D721Med (cell line): ENCODE measurements around the gene SIT1.

Experiments
- DNase-seq: peaks from one replicate; pipeline ENCODE4 v3.0.0; 2011; ENCODE audit warnings: low spot score; ENCODE audit not compliant: insufficient read length
- FAIRE-seq: peaks from 2 replicates; lab custom pipeline; 2011; peaks lifted over from hg19 to GRCh38; lab: Jason Lieb, UNC
- CTCF ChIP-seq: IDR thresholded peaks from 2 replicates; pipeline ENCODE4 v1.5.1; 2012; ENCODE audit warnings: mild to moderate bottlenecking, control low read depth; ENCODE audit not compliant: insufficient read depth; ENCODE audit errors: missing control alignments

The SIT1 gene

GRCh38 chr9:35666549-35666948 lies 15.8 kb upstream of the SIT1 start:
- FAIRE-seq (no peak), DNase-seq (no peak)
- TF ChIP-seq CTCF, result no peak

- FAIRE-seq (no peak), DNase-seq (no peak)
- TF ChIP-seq CTCF, result no peak
These were observed 15.3 kb upstream of the SIT1 start for GRCh38 chr9:35666045-35666444.

- no peak for DNase-seq
These were observed 14.7 kb upstream of the SIT1 start for GRCh38 chr9:35665471-35665818.

GRCh38 chr9:35664531-35665470 lies 14.1 kb upstream of the SIT1 start, which contains the start of gene ARHGEF39:
Gene ARHGEF39, minus strand, starts transcription at chr9:35665195. Its CDS starts 26 bp downstream, at chr9:35665169.
- DNase-seq, result peak; percentile 98
- FAIRE-seq, result no peak
- TF ChIP-seq CTCF, result peak; percentile 27

More at GRCh38 chr9:35665471-35665818, 14.7 kb upstream of the SIT1 start:
- FAIRE-seq, result no peak
- no peak for TF ChIP-seq CTCF

GRCh38 chr9:35662437-35662836 lies 11.7 kb upstream of the SIT1 start:
- FAIRE-seq, result no peak
- no peak for DNase-seq
- TF ChIP-seq CTCF, result no peak

- DNase-seq (no peak), FAIRE-seq (no peak)
- no peak for TF ChIP-seq CTCF
These were observed 11.1 kb upstream of the SIT1 start for GRCh38 chr9:35661756-35662350.

- peak; percentile 28 for TF ChIP-seq CTCF
- DNase-seq (no peak), FAIRE-seq (no peak)
These were observed 10.3 kb upstream of the SIT1 start for GRCh38 chr9:35660966-35661415.
